ENCODE results near the gene SLC1A4.

- TF ChIP-seq EZH2 (IDR thresholded peaks at IDR 0.05; ENCODE audit: insufficient read depth, poor library complexity, severe bottlenecking): no peak
- no peak for TF ChIP-seq EZH2phosphoT487 (IDR thresholded peaks at IDR 0.05; ENCODE audit: insufficient read depth, low read depth)
These were observed 36.4 kb upstream of the SLC1A4 start for GRCh38 chr2:64952511-64953482.
